CD4-positive, alpha-beta T cell treated with Interleukin-4 for 1 hour (primary cell): ENCODE data around the gene C17orf58.
A peak's percentile ranks its signal among the peaks of the same experiment; 100 is the strongest.
"Not testable (repeated sequence)": the region's sequence is repeated elsewhere in the genome, so short reads cannot be mapped to it uniquely, and the experiment has no call there.

Experiments used
- DNase-seq, 2 donors: peaks; one replicate each; pipeline ENCODE4 v3.0.0-alpha.2; 2020 to 2022

C17orf58 gene

GRCh38 chr17:67996301-67997171 is at the start of gene C17orf58:
Gene C17orf58, minus strand, starts transcription at chr17:67996469. Its CDS starts 271 bp downstream, at chr17:67996198.
- not testable (repeated sequence) for DNase-seq

GRCh38 chr17:68036304-68037147 is 40.3 kb upstream of the C17orf58 start:
- DNase-seq = no peak

- peak; percentile 96 to 98 for DNase-seq
Measured at GRCh38 chr17:68035523-68036303, 39.4 kb upstream of the C17orf58 start, which contains the start of gene KPNA2. Gene KPNA2, plus strand, starts transcription at chr17:68035735. Its CDS starts 1,398 bp downstream, at chr17:68037133.

GRCh38 chr17:68035131-68035522 is 38.9 kb upstream of the C17orf58 start:
- DNase-seq = no peak

GRCh38 chr17:68034452-68034776 is 38.1 kb upstream of the C17orf58 start:
- DNase-seq = no peak

- DNase-seq = no peak
Measured at GRCh38 chr17:68033636-68034451, 37.6 kb upstream of the C17orf58 start.

GRCh38 chr17:68029512-68030215 is 33.4 kb upstream of the C17orf58 start:
- DNase-seq = no peak

- not testable (repeated sequence) for DNase-seq
Measured at GRCh38 chr17:68022547-68022946, 26.3 kb upstream of the C17orf58 start.

GRCh38 chr17:68021963-68022362 is 25.7 kb upstream of the C17orf58 start:
- no peak for DNase-seq

GRCh38 chr17:68020791-68021190 is 24.5 kb upstream of the C17orf58 start:
- not testable (repeated sequence) for DNase-seq

GRCh38 chr17:68020409-68020756 is 24.1 kb upstream of the C17orf58 start:
- DNase-seq = no peak

GRCh38 chr17:68019675-68020408 is 23.6 kb upstream of the C17orf58 start:
- DNase-seq = peak; percentile 97 to 98

GRCh38 chr17:68019336-68019674 is 23.0 kb upstream of the C17orf58 start:
- DNase-seq = no peak

GRCh38 chr17:68018493-68018892 is 22.2 kb upstream of the C17orf58 start:
- not testable (repeated sequence) for DNase-seq

- DNase-seq = no peak
Measured at GRCh38 chr17:68016838-68017237, 20.6 kb upstream of the C17orf58 start.

GRCh38 chr17:68015081-68015723 is 18.9 kb upstream of the C17orf58 start:
- no peak for DNase-seq

- no peak for DNase-seq
Measured at GRCh38 chr17:68013385-68013784, 17.1 kb upstream of the C17orf58 start.

- peak; percentile 53 to 61 for DNase-seq
Measured at GRCh38 chr17:68011199-68011665, 15.0 kb upstream of the C17orf58 start.

GRCh38 chr17:68006797-68007196 is 10.5 kb upstream of the C17orf58 start:
- DNase-seq = no peak

- no peak for DNase-seq
Measured at GRCh38 chr17:68004201-68004600, 7.9 kb upstream of the C17orf58 start.
